ENCODE data around the gene ANTXRL. TPM values are rescaled to one million over a fixed set of nuclear protein-coding genes. Genes with fewer than 3 reads are reported as not detected.

ANTXRL gene
- total RNA-seq, 1 donor = not detected

- TF ChIP-seq, protein P1, sequence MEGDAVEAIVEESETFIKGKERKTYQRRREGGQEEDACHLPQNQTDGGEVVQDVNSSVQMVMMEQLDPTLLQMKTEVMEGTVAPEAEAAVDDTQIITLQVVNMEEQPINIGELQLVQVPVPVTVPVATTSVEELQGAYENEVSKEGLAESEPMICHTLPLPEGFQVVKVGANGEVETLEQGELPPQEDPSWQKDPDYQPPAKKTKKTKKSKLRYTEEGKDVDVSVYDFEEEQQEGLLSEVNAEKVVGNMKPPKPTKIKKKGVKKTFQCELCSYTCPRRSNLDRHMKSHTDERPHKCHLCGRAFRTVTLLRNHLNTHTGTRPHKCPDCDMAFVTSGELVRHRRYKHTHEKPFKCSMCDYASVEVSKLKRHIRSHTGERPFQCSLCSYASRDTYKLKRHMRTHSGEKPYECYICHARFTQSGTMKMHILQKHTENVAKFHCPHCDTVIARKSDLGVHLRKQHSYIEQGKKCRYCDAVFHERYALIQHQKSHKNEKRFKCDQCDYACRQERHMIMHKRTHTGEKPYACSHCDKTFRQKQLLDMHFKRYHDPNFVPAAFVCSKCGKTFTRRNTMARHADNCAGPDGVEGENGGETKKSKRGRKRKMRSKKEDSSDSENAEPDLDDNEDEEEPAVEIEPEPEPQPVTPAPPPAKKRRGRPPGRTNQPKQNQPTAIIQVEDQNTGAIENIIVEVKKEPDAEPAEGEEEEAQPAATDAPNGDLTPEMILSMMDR (IDR thresholded peaks at IDR 0.05; ENCODE audit: insufficient read depth, low read depth, low read length) = no peak
- DNase-seq (ENCODE audit: low read depth) = no peak
- no peak overlapping the region for H3K4me3 ChIP-seq (ENCODE audit: low read depth, low read length)
These were observed 19.9 kb downstream of the ANTXRL start for GRCh38 chr10:46306516-46307184.

- DNase-seq (ENCODE audit: low read depth) = no peak
- TF ChIP-seq, protein P1 (IDR thresholded peaks at IDR 0.05; ENCODE audit: insufficient read depth, low read depth, low read length) = no peak
- no peak overlapping the region for H3K4me3 ChIP-seq (ENCODE audit: low read depth, low read length)
These were observed 20.7 kb downstream of the ANTXRL start for GRCh38 chr10:46307281-46308112.

- TF ChIP-seq, protein P1 (IDR thresholded peaks at IDR 0.05; ENCODE audit: insufficient read depth, low read depth, low read length) = no peak
- no peak overlapping the region for H3K4me3 ChIP-seq (ENCODE audit: low read depth, low read length)
- DNase-seq (ENCODE audit: low read depth) = no peak
These were observed 21.3 kb downstream of the ANTXRL start for GRCh38 chr10:46308113-46308415.

GRCh38 chr10:46308666-46309450 is 22.1 kb downstream of the ANTXRL start:
- DNase-seq (ENCODE audit: low read depth) = no peak
- no peak overlapping the region for H3K4me3 ChIP-seq (ENCODE audit: low read depth, low read length)
- TF ChIP-seq, protein P1 (IDR thresholded peaks at IDR 0.05; ENCODE audit: insufficient read depth, low read depth, low read length) = no peak

DNA sequence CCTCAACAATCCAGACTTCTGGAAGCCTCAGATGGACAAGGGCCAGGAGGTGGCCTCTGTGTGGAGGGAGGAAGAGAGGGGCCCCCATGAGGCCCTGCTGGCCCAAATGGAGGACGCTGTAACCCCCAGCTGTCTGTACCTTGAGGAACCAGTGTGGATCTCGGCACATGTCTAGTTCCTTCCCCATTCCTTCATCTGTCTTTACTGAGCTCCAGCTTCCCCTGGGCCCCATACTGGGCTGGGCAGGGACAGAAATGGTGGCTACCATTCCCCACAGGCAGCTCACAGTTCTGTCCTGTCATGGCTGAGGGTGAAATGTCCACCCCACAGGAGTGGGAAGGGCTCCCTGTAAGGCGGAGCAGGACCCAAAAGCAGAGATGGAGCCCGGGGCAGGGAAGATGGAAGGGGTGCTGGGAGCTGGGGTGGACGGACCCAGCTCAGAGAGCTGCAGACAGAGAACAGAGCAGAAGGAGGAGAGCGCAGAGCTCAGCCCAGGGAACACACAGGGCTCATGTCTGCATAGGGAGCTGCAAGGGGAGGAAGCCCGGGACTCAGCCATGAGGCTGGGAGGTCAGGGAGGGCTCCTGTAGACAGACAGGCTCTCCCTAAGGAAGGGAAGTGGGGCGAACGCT is 22.8 kb downstream of the ANTXRL start:
- no peak for DNase-seq (ENCODE audit: low read depth)

GRCh38 chr10:46310143-46310514 is 23.3 kb downstream of the ANTXRL start:
- TF ChIP-seq, protein P1 (IDR thresholded peaks at IDR 0.05; ENCODE audit: insufficient read depth, low read depth, low read length) = no peak
- no peak overlapping the region for H3K4me3 ChIP-seq (ENCODE audit: low read depth, low read length)
- DNase-seq (ENCODE audit: low read depth) = no peak

More for the DNA sequence above, 22.8 kb downstream of the ANTXRL start:
- TF ChIP-seq, protein P1 (IDR thresholded peaks at IDR 0.05; ENCODE audit: insufficient read depth, low read depth, low read length) = no peak
- H3K4me3 ChIP-seq (ENCODE audit: low read depth, low read length) = no peak overlapping the region
